Astrocyte of the cerebellum (primary cell): ENCODE results near the gene ARHGEF12.

ENCODE experiments used
- DNase-seq: peaks from one replicate; pipeline ENCODE4 v3.0.0-alpha.2; 2011; ENCODE audit warnings: low read depth
- H3K4me3 ChIP-seq: 2 replicates; pipeline ENCODE4 v1.5.1; 2011; ENCODE audit warnings: mild to moderate bottlenecking, low read depth, low read length, moderate library complexity
- in situ Hi-C: cut with HindIII; loops from 2 replicates; pipeline ENCODE4 v1.10.0; 2017; ENCODE audit warnings: low sequenced_read_pairs
- TF ChIP-seq, protein P1 (sequence below): IDR thresholded peaks from 2 replicates; pipeline ENCODE4 v1.5.1; 2012; ENCODE audit warnings: low read length, low read depth, moderate library complexity, mild to moderate bottlenecking; ENCODE audit errors: missing control alignments

Gene ARHGEF12

DNA sequence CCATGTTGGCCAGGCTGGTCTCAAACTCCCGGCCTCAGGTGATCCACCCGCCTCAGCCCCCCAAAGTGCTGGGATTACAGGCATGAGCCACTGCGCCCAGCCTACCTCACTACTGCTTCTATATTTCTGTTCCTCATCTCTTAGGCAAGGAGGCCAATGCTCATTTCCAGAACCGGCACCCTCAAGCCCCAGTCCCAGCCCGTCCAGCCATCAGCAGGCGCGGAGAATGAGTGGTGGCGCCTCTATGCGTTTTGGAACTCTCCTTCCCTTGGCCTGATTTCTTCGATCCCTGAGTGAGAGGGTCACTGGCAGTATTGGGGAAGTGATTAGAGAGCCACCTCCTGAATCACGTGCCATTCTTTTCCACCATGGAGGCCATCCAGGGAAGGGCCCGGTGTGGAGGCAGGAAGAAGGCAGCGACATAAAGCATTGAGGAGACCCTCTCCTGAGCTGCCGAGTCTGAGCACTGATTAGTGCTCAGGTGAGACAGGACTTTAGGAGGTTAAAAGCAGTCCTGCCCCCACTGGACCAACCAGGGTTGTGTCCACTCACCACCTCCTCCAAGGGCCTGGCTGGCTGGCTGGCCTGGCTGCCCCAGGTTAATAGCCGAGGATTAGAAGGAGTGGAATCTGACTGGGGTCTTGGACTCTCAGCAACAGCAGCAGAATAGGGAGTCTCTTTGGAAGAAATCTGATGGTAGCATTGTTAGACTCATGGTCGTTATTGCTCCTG, 184.0 kb downstream of the ARHGEF12 start:
- in situ Hi-C loops = loop anchor here (25.0 kb wide), 1 partner anchor 167 kb away; no protein-coding TSS in a partner anchor
- DNase-seq = no peak
- H3K4me3 ChIP-seq = no peak overlapping the region
- TF ChIP-seq, protein P1, sequence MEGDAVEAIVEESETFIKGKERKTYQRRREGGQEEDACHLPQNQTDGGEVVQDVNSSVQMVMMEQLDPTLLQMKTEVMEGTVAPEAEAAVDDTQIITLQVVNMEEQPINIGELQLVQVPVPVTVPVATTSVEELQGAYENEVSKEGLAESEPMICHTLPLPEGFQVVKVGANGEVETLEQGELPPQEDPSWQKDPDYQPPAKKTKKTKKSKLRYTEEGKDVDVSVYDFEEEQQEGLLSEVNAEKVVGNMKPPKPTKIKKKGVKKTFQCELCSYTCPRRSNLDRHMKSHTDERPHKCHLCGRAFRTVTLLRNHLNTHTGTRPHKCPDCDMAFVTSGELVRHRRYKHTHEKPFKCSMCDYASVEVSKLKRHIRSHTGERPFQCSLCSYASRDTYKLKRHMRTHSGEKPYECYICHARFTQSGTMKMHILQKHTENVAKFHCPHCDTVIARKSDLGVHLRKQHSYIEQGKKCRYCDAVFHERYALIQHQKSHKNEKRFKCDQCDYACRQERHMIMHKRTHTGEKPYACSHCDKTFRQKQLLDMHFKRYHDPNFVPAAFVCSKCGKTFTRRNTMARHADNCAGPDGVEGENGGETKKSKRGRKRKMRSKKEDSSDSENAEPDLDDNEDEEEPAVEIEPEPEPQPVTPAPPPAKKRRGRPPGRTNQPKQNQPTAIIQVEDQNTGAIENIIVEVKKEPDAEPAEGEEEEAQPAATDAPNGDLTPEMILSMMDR = no peak

GRCh38 chr11:120521176-120521575, 185.0 kb downstream of the ARHGEF12 start:
- TF ChIP-seq, protein P1 = no peak
- no peak overlapping the region for H3K4me3 ChIP-seq
- DNase-seq = no peak
- in situ Hi-C loops = loop anchor here (25.0 kb wide), 1 partner anchor 166 kb away; no protein-coding TSS in a partner anchor

- TF ChIP-seq, protein P1 = no peak
- no peak for DNase-seq
- no peak overlapping the region for H3K4me3 ChIP-seq
- in situ Hi-C loops = loop anchor here (25.0 kb wide), 1 partner anchor 165 kb away; no protein-coding TSS in a partner anchor
Observed at GRCh38 chr11:120522021-120522420, 185.8 kb downstream of the ARHGEF12 start.

- TF ChIP-seq, protein P1 = no peak
- in situ Hi-C loops = loop anchor here (25.0 kb wide), 1 partner anchor 165 kb away; no protein-coding TSS in a partner anchor
- no peak for DNase-seq
- H3K4me3 ChIP-seq = no peak overlapping the region
Observed at GRCh38 chr11:120522736-120523135, 186.5 kb downstream of the ARHGEF12 start.

DNA sequence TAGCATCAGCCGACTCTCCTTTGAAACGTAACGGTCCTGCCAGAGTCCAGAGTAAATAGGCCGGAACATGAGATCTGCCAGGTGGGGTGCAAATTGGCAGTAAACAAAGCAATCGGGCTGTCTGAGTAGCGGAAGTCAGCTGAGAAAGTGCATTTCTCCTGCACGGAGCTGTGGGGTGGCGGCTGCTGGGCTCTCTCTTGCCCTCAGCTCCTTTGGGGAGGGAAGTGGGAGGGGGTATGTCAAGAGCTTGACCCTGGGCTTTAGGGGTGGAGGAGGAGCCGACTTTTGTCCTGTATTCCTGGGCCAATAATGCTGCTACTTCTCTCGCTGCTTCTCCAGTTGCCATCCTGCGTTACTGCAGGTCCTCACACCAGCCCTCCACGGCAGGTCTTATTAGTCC, 187.0 kb downstream of the ARHGEF12 start:
- TF ChIP-seq, protein P1 = no peak
- no peak for DNase-seq
- no peak overlapping the region for H3K4me3 ChIP-seq
- in situ Hi-C loops = loop anchor here (25.0 kb wide), 1 partner anchor 164 kb away; no protein-coding TSS in a partner anchor

DNA sequence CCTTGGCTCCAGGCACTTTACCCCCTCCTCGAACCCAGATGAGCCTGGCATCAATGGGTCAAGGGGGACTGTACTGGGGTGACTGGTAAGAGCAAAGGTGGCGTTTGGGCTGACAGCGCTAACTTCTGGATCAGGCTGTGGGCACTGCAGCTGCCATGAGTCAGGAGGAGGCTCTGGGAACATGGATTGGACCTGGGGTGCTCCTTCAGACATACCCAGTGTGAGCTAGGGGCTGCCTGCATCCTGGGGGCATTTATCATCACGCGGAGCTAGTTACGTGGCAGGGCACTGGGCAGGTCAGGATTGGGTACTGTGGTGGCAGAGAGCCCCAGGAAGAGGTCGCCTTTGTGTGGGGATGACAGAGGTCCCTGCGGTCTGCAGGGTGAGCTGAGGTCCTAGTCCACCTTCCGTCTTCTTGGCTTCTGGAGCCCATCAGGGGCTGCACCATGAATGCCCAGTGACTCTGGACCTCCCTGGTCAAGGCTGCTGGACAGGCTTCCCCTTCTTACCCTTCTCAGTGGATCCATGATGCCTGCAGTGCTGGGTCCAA, 188.4 kb downstream of the ARHGEF12 start:
- in situ Hi-C loops = loop anchor here (25.0 kb wide), 1 partner anchor 163 kb away; no protein-coding TSS in a partner anchor
- TF ChIP-seq, protein P1 = no peak
- DNase-seq = no peak
- no peak overlapping the region for H3K4me3 ChIP-seq
